HEK293 (cell line): ENCODE data around the gene PKP4.

Source experiments
- CTCF ChIA-PET: fragments of 350-600 bp; formaldehyde crosslinking; extraction: SDS; loops from one replicate; lab custom pipeline; 2021; ENCODE audit warnings: antibody characterized with exemption; lab: Yijun Ruan, JAX
- POLR2A ChIA-PET: fragments of 300-600 bp; formaldehyde crosslinking; extraction: SDS; loops from one replicate; lab custom pipeline; 2020; ENCODE audit warnings: antibody characterized with exemption, inconsistent platforms; lab: Yijun Ruan, JAX
- H3K27ac ChIP-seq: fragments of 200-500 bp; sonication (Bioruptor generic); 2 replicates; pipeline ENCODE4 v1.5.1; 2014; ENCODE audit warnings: low read depth, low read length, control low read depth, inconsistent platforms; ENCODE audit errors: extremely low read depth
- H3K36me3 ChIP-seq, 2 experiments: fragments of 200-500 bp in 1 of 2; sonication (Bioruptor generic) in 1 of 2; 1 replicate in 1 of 2; 2 replicates in 1 of 2; pipeline ENCODE4 v1.5.1; 2014 to 2017; ENCODE audit warnings: inconsistent platforms in 2 of 2, low read length in 2 of 2; ENCODE audit not compliant: control insufficient read depth in 2 of 2, insufficient read depth in 1 of 2
- H3K4me1 ChIP-seq: fragments of 200-500 bp; sonication (Bioruptor generic); 2 replicates; pipeline ENCODE4 v1.5.1; 2014; ENCODE audit warnings: mild to moderate bottlenecking, low read length, inconsistent platforms; ENCODE audit not compliant: control insufficient read depth, insufficient read depth
- H3K4me3 ChIP-seq: 2 replicates; pipeline ENCODE4 v1.5.1; 2011; ENCODE audit warnings: low read depth, mild to moderate bottlenecking, control low read depth, low read length, moderate library complexity
- H3K9me3 ChIP-seq: fragments of 200-500 bp; sonication (Bioruptor generic); 2 replicates; pipeline ENCODE4 v1.5.1; 2014; ENCODE audit warnings: low read depth, low read length, inconsistent platforms; ENCODE audit not compliant: control insufficient read depth, insufficient read depth
- EGR2 ChIP-seq: fragments of 450-650 bp; formaldehyde crosslinking; IDR thresholded peaks from 2 replicates; pipeline ENCODE4 v1.5.1; 2016; ENCODE audit warnings: low read depth, missing biosample characterization, missing genetic modification characterization
- IKZF3 ChIP-seq: fragments of 450-650 bp; IDR thresholded peaks from 2 replicates; pipeline ENCODE4 v1.5.0; 2018; ENCODE audit warnings: missing biosample characterization, mild to moderate bottlenecking, missing genetic modification characterization, moderate library complexity
- KLF8 ChIP-seq: fragments of 450-650 bp; formaldehyde crosslinking; IDR thresholded peaks from 2 replicates; pipeline ENCODE4 v1.5.1; 2016; ENCODE audit warnings: missing biosample characterization, missing genetic modification characterization
- SP2 ChIP-seq: fragments of 450-650 bp; formaldehyde crosslinking; IDR thresholded peaks from 2 replicates; pipeline ENCODE4 v1.5.1; 2016; ENCODE audit warnings: missing biosample characterization, missing genetic modification characterization
- YY2 ChIP-seq: fragments of 450-650 bp; formaldehyde crosslinking; IDR thresholded peaks from 2 replicates; pipeline ENCODE4 v1.5.1; 2016; ENCODE audit warnings: missing biosample characterization, missing genetic modification characterization
- ZBTB20 ChIP-seq: fragments of 450-650 bp; formaldehyde crosslinking; IDR thresholded peaks from 2 replicates; pipeline ENCODE4 v1.5.1; 2016; ENCODE audit warnings: missing biosample characterization, missing genetic modification characterization
- ZNF157 ChIP-seq: fragments of 450-650 bp; formaldehyde crosslinking; IDR thresholded peaks from 2 replicates; pipeline ENCODE4 v1.5.1; 2016; ENCODE audit warnings: missing biosample characterization, missing genetic modification characterization
- ZNF239 ChIP-seq: fragments of 450-650 bp; formaldehyde crosslinking; IDR thresholded peaks from 2 replicates; pipeline ENCODE4 v1.5.1; 2016; ENCODE audit warnings: missing biosample characterization, missing genetic modification characterization
- ZNF416 ChIP-seq: fragments of 450-650 bp; formaldehyde crosslinking; IDR thresholded peaks from 2 replicates; pipeline ENCODE4 v1.5.1; 2016; ENCODE audit warnings: missing biosample characterization, missing genetic modification characterization
- ZNF510 ChIP-seq: fragments of 450-650 bp; formaldehyde crosslinking; IDR thresholded peaks from 2 replicates; pipeline ENCODE4 v1.5.1; 2018; ENCODE audit warnings: mild to moderate bottlenecking, missing genetic modification characterization, missing biosample characterization; ENCODE audit not compliant: insufficient replicate concordance
- ZNF621 ChIP-seq: fragments of 450-650 bp; formaldehyde crosslinking; IDR thresholded peaks from 2 replicates; pipeline ENCODE4 v1.5.1; 2017; ENCODE audit warnings: missing biosample characterization, missing genetic modification characterization
- ZNF629 ChIP-seq: fragments of 450-650 bp; formaldehyde crosslinking; IDR thresholded peaks from 2 replicates; pipeline ENCODE4 v1.5.1; 2017; ENCODE audit warnings: missing biosample characterization, missing genetic modification characterization
- ZNF658 ChIP-seq: fragments of 450-650 bp; formaldehyde crosslinking; IDR thresholded peaks from 2 replicates; pipeline ENCODE4; 2016; ENCODE audit warnings: missing biosample characterization, missing genetic modification characterization
- ZSCAN23 ChIP-seq: fragments of 450-650 bp; formaldehyde crosslinking; IDR thresholded peaks from 2 replicates; pipeline ENCODE4 v1.5.1; 2016; ENCODE audit warnings: missing biosample characterization, missing genetic modification characterization
- TF ChIP-seq, protein P1 (sequence below): fragments of 450-650 bp; formaldehyde crosslinking; IDR thresholded peaks from 2 replicates; pipeline ENCODE4 v1.5.1; 2017; ENCODE audit warnings: missing biosample characterization, missing genetic modification characterization
- TF ChIP-seq, protein P2 (sequence below): fragments of 450-650 bp; formaldehyde crosslinking; IDR thresholded peaks from 2 replicates; pipeline ENCODE4 v1.5.1; 2016; ENCODE audit warnings: missing biosample characterization, missing genetic modification characterization, borderline replicate concordance
- TF ChIP-seq, protein P3 (sequence below): fragments of 450-650 bp; formaldehyde crosslinking; IDR thresholded peaks from 2 replicates; pipeline ENCODE4 v1.5.0; 2017; ENCODE audit warnings: missing biosample characterization, missing genetic modification characterization, borderline replicate concordance
- TF ChIP-seq, protein P4 (sequence below): fragments of 450-650 bp; formaldehyde crosslinking; IDR thresholded peaks from 2 replicates; pipeline ENCODE4 v1.5.1; 2016; ENCODE audit warnings: missing biosample characterization, missing genetic modification characterization

The PKP4 gene

DNA sequence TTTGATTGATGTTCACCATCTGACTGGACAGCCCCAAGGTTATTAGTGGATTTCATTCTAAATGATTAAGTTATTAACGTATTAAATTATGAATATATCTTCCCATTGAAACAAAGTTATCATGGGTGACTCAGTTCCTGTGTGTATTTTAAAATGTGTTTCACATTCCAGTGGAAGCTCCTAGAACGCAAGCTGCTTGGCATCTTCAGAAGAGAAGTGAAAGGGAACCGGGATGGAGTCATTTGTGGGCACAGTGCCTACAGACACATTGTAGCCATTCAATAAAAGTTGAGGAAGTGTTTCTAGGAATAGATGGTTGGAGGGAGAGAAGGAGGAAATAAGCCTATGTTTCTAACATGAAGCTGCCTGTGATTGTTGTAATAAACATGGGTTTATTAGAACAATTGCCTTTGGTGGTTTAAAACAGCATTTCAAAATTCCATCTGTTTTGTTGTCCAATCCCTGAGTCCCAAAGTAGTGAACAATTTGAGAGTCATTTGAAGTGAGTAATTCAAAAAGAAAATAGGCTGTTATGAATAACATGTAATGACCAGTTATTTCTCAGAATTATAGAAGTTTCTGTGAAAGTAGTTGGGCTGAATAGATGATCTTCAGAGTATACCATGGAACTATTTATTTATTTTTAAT lies 143.5 kb downstream of the PKP4 start:
- H3K27ac ChIP-seq = no peak overlapping the region
- ChIA-PET POLR2A (no interaction called here), CTCF (interaction anchor here (1.6 kb wide), 1 partner anchor 154 kb away, joined by 3 read pairs; no protein-coding TSS in a partner anchor)
- H3K4me1 ChIP-seq = no peaks in the 10 kb centered on the region
- peaks cover 0 to 5% of the 10 kb centered on the region in 2 experiments; a peak in 1 of 3 replicates for H3K36me3 ChIP-seq
- no peaks in the 10 kb centered on the region for H3K9me3 ChIP-seq
- H3K4me3 ChIP-seq = no peak overlapping the region
- TF ChIP-seq, protein P1, sequence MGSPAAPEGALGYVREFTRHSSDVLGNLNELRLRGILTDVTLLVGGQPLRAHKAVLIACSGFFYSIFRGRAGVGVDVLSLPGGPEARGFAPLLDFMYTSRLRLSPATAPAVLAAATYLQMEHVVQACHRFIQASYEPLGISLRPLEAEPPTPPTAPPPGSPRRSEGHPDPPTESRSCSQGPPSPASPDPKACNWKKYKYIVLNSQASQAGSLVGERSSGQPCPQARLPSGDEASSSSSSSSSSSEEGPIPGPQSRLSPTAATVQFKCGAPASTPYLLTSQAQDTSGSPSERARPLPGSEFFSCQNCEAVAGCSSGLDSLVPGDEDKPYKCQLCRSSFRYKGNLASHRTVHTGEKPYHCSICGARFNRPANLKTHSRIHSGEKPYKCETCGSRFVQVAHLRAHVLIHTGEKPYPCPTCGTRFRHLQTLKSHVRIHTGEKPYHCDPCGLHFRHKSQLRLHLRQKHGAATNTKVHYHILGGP (tag by site-specific recombination) = peak; percentile 82
- no peak for TF ChIP-seq ZNF416 (tag by site-specific recombination)

- no peaks in the 10 kb centered on the region for H3K4me1 ChIP-seq
- ChIA-PET POLR2A (no interaction called here), CTCF (interaction anchor here (0.6 to 1.5 kb wide), 2 partner anchors 29 to 358 kb away, joined by 3 to 5 read pairs; no protein-coding TSS in a partner anchor)
- peaks cover 0 to 5% of the 10 kb centered on the region in 2 experiments; a peak in 1 of 3 replicates for H3K36me3 ChIP-seq
- H3K27ac ChIP-seq = no peak overlapping the region
- TF ChIP-seq, protein P2, sequence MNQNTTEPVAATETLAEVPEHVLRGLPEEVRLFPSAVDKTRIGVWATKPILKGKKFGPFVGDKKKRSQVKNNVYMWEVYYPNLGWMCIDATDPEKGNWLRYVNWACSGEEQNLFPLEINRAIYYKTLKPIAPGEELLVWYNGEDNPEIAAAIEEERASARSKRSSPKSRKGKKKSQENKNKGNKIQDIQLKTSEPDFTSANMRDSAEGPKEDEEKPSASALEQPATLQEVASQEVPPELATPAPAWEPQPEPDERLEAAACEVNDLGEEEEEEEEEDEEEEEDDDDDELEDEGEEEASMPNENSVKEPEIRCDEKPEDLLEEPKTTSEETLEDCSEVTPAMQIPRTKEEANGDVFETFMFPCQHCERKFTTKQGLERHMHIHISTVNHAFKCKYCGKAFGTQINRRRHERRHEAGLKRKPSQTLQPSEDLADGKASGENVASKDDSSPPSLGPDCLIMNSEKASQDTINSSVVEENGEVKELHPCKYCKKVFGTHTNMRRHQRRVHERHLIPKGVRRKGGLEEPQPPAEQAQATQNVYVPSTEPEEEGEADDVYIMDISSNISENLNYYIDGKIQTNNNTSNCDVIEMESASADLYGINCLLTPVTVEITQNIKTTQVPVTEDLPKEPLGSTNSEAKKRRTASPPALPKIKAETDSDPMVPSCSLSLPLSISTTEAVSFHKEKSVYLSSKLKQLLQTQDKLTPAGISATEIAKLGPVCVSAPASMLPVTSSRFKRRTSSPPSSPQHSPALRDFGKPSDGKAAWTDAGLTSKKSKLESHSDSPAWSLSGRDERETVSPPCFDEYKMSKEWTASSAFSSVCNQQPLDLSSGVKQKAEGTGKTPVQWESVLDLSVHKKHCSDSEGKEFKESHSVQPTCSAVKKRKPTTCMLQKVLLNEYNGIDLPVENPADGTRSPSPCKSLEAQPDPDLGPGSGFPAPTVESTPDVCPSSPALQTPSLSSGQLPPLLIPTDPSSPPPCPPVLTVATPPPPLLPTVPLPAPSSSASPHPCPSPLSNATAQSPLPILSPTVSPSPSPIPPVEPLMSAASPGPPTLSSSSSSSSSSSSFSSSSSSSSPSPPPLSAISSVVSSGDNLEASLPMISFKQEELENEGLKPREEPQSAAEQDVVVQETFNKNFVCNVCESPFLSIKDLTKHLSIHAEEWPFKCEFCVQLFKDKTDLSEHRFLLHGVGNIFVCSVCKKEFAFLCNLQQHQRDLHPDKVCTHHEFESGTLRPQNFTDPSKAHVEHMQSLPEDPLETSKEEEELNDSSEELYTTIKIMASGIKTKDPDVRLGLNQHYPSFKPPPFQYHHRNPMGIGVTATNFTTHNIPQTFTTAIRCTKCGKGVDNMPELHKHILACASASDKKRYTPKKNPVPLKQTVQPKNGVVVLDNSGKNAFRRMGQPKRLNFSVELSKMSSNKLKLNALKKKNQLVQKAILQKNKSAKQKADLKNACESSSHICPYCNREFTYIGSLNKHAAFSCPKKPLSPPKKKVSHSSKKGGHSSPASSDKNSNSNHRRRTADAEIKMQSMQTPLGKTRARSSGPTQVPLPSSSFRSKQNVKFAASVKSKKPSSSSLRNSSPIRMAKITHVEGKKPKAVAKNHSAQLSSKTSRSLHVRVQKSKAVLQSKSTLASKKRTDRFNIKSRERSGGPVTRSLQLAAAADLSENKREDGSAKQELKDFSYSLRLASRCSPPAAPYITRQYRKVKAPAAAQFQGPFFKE (tag by site-specific recombination) = no peak
- TF ChIP-seq ZBTB20 (tag by site-specific recombination) (no peak), KLF8 (no peak), YY2 (tag by site-specific recombination) (no peak), ZNF621 (tag by site-specific recombination) (no peak), ZNF510 (tag by site-specific recombination) (no peak)
- TF ChIP-seq, protein P3, sequence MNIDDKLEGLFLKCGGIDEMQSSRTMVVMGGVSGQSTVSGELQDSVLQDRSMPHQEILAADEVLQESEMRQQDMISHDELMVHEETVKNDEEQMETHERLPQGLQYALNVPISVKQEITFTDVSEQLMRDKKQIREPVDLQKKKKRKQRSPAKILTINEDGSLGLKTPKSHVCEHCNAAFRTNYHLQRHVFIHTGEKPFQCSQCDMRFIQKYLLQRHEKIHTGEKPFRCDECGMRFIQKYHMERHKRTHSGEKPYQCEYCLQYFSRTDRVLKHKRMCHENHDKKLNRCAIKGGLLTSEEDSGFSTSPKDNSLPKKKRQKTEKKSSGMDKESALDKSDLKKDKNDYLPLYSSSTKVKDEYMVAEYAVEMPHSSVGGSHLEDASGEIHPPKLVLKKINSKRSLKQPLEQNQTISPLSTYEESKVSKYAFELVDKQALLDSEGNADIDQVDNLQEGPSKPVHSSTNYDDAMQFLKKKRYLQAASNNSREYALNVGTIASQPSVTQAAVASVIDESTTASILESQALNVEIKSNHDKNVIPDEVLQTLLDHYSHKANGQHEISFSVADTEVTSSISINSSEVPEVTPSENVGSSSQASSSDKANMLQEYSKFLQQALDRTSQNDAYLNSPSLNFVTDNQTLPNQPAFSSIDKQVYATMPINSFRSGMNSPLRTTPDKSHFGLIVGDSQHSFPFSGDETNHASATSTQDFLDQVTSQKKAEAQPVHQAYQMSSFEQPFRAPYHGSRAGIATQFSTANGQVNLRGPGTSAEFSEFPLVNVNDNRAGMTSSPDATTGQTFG (tag by site-specific recombination) = no peak
- H3K4me3 ChIP-seq = no peak overlapping the region
- H3K9me3 ChIP-seq = no peaks in the 10 kb centered on the region
Observed at GRCh38 chr2:158602027-158602426, 145.3 kb downstream of the PKP4 start.

DNA sequence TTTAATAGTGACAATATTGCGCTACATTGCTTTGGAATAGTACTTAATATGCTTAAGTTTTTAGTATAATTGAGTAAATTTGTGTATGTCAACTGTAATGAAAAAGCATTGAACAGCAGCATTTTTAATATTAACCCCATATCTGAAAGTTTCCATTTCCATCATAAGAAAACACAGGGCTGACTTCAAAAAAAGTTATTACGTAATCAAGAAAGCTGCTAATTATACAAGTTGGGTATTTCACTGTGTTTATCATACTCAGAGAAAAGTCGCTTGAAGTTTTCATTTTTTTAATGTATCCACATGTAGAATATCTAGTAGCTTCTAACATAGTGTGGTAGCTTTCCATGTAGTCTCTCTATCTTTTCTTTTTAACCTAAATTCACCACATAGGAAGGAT lies 146.5 kb downstream of the PKP4 start:
- CTCF ChIA-PET = interaction anchor here (1.5 kb wide), 1 partner anchor 28 kb away, joined by 5 read pairs; no protein-coding TSS in a partner anchor
- H3K9me3 ChIP-seq = no peaks in the 10 kb centered on the region
- H3K4me1 ChIP-seq = no peaks in the 10 kb centered on the region
- no peak overlapping the region for H3K27ac ChIP-seq
- H3K4me3 ChIP-seq = no peak overlapping the region
- H3K36me3 ChIP-seq = peaks cover 0 to 5% of the 10 kb centered on the region in 2 experiments; a peak in 1 of 3 replicates
- POLR2A ChIA-PET = no interaction called here
- no peak for TF ChIP-seq IKZF3 (tag by site-specific recombination)
- TF ChIP-seq ZNF157 (tag by site-specific recombination) = no peak
- TF ChIP-seq ZNF239 = no peak
- TF ChIP-seq EGR2 (tag by site-specific recombination) = no peak
- TF ChIP-seq ZSCAN23 = no peak
- no peak for TF ChIP-seq SP2 (tag by site-specific recombination)
- no peak for TF ChIP-seq ZNF658 (tag by site-specific recombination)
- TF ChIP-seq ZNF629 = no peak
- no peak for TF ChIP-seq ZNF510 (tag by site-specific recombination)
- TF ChIP-seq, protein P4, sequence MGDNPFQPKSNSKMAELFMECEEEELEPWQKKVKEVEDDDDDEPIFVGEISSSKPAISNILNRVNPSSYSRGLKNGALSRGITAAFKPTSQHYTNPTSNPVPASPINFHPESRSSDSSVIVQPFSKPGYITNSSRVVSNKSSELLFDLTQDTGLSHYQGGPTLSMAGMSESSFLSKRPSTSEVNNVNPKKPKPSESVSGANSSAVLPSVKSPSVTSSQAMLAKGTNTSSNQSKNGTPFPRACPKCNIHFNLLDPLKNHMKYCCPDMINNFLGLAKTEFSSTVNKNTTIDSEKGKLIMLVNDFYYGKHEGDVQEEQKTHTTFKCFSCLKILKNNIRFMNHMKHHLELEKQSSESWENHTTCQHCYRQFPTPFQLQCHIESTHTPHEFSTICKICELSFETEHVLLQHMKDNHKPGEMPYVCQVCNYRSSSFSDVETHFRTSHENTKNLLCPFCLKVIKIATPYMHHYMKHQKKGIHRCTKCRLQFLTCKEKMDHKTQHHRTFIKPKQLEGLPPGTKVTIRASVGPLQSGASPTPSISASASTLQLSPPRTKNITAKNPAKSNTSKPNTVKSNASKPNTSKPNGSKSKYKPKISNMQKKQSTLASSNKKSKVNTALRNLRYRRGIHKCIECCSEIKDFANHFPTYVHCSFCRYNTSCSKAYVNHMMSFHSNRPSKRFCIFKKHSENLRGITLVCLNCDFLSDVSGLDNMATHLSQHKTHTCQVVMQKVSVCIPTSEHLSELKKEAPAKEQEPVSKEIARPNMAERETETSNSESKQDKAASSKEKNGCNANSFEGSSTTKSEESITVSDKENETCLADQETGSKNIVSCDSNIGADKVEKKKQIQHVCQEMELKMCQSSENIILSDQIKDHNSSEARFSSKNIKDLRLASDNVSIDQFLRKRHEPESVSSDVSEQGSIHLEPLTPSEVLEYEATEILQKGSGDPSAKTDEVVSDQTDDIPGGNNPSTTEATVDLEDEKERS (tag by site-specific recombination) = no peak
